Measurements from ENCODE around the gene ILF3. TPM values are rescaled to one million over a fixed set of nuclear protein-coding genes. Genes with fewer than 3 reads are reported as not detected.

The ILF3 gene
- total RNA-seq, 1 donor from 2014 or later, result 97.4 TPM

DNA sequence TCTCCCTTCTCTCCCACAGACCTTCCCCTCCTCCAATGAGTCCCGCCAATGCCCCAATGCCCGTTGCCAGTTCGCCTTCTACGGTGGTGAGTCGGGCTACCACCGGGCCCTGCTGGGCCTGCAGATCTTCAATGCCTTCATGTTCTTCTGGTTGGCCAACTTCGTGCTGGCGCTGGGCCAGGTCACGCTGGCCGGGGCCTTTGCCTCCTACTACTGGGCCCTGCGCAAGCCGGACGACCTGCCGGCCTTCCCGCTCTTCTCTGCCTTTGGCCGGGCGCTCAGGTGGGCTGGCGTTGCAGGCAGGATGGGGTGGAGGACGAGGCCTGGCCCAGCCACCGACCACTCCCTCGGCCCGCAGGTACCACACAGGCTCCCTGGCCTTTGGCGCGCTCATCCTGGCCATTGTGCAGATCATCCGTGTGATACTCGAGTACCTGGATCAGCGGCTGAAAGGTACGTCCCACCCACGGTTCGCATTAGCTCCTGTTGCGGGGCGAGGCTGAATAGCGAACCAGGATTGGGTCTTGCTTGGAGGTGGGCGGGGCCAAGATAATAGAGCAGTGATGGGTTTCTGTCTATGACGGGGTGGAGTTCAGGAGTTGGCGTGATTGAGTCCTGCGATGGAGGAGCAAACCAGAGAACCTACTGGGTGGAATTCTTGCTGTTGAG is 17.7 kb upstream of the ILF3 start:
- H3K36me3 ChIP-seq (ENCODE audit: control insufficient read depth, insufficient read depth, low read length), result peaks cover 35% of the 10 kb centered on the region
- DNase-seq (ENCODE audit: low read depth) (no peak), FAIRE-seq (no peak)
- H3K27me3 ChIP-seq (ENCODE audit: control insufficient read depth, insufficient read depth, low read length), result no peaks in the 10 kb centered on the region
- no peak overlapping the region for H3K4me3 ChIP-seq (ENCODE audit: low read depth, low read length)
- TF ChIP-seq CTCF (IDR thresholded peaks at IDR 0.05; ENCODE audit: insufficient read depth, low read length, severe bottlenecking), result no peak

- FAIRE-seq, result no peak
- no peak for TF ChIP-seq CTCF (IDR thresholded peaks at IDR 0.05; ENCODE audit: insufficient read depth, low read length, severe bottlenecking)
- Histone ChIP-seq H3K27me3 (ENCODE audit: control insufficient read depth, insufficient read depth, low read length) (no peaks in the 10 kb centered on the region), H3K4me3 (ENCODE audit: low read depth, low read length) (no peak overlapping the region), H3K36me3 (ENCODE audit: control insufficient read depth, insufficient read depth, low read length) (peaks cover 29% of the 10 kb centered on the region)
- DNase-seq (ENCODE audit: low read depth), result no peak
Observed at GRCh38 chr19:10637894-10638293, 16.3 kb upstream of the ILF3 start.

- TF ChIP-seq CTCF (IDR thresholded peaks at IDR 0.05; ENCODE audit: insufficient read depth, low read length, severe bottlenecking), result no peak
- H3K4me3 ChIP-seq (ENCODE audit: low read depth, low read length), result no peak overlapping the region
- FAIRE-seq (no peak), DNase-seq (ENCODE audit: low read depth) (no peak)
- peaks cover 25% of the 10 kb centered on the region for H3K36me3 ChIP-seq (ENCODE audit: control insufficient read depth, insufficient read depth, low read length)
- H3K27me3 ChIP-seq (ENCODE audit: control insufficient read depth, insufficient read depth, low read length), result no peaks in the 10 kb centered on the region
Observed at GRCh38 chr19:10639836-10640235, 14.3 kb upstream of the ILF3 start.

- H3K27me3 ChIP-seq (ENCODE audit: control insufficient read depth, insufficient read depth, low read length), result no peaks in the 10 kb centered on the region
- H3K4me3 ChIP-seq (ENCODE audit: low read depth, low read length), result no peak overlapping the region
- no peak for TF ChIP-seq CTCF (IDR thresholded peaks at IDR 0.05; ENCODE audit: insufficient read depth, low read length, severe bottlenecking)
- DNase-seq (ENCODE audit: low read depth) (no peak), FAIRE-seq (no peak)
- H3K36me3 ChIP-seq (ENCODE audit: control insufficient read depth, insufficient read depth, low read length), result peaks cover 20% of the 10 kb centered on the region
Observed at GRCh38 chr19:10640361-10640760, 13.8 kb upstream of the ILF3 start.

DNA sequence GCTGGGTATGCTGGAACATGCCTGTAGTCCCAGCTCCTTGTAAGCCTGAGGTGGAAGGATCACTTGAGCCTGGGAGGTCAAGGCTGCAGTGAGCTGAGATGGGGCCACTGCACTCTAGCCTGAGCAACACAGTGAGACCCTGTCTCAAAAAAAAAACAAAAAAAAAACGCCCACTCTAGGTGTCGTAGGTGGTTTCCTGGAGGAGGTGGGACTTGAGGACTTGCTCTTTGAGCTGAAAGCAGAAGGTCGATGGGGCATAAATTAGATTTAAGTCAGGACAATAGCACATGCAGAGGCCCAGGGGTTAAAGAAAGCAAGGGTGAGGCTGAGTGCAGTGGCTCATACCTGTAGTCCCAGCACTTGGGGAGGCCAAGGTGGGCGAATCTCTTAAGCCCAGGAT is 12.9 kb upstream of the ILF3 start:
- no peak for DNase-seq (ENCODE audit: low read depth)
- no peak overlapping the region for H3K4me3 ChIP-seq (ENCODE audit: low read depth, low read length)
- H3K36me3 ChIP-seq (ENCODE audit: control insufficient read depth, insufficient read depth, low read length), result peaks cover 16% of the 10 kb centered on the region
- TF ChIP-seq CTCF (IDR thresholded peaks at IDR 0.05; ENCODE audit: insufficient read depth, low read length, severe bottlenecking), result no peak
- no peaks in the 10 kb centered on the region for H3K27me3 ChIP-seq (ENCODE audit: control insufficient read depth, insufficient read depth, low read length)
- no peak for FAIRE-seq
